OCI-LY7 (cell line): ENCODE data around the gene EFHD2.
"Not testable (repeated sequence)": the region's sequence is repeated elsewhere in the genome, so short reads cannot be mapped to it uniquely, and the experiment has no call there.

ENCODE experiments used
- EZH2phosphoT487 ChIP-seq: fragments of 200-600 bp; sonication (generic); IDR thresholded peaks from 2 replicates; pipeline ENCODE4 v1.6.1; 2018; ENCODE audit warnings: low read depth, borderline replicate concordance, mild to moderate bottlenecking, mixed run types, antibody characterized with exemption, low read length, moderate library complexity, mixed read lengths
- TF ChIP-seq, protein P1 (sequence below): fragments of 200-600 bp; sonication (generic); conservative IDR thresholded peaks from 2 replicates; pipeline ENCODE4 v1.5.1; 2014; ENCODE audit warnings: mild to moderate bottlenecking, antibody characterized with exemption, low read length, moderate library complexity, mixed read lengths

DNA sequence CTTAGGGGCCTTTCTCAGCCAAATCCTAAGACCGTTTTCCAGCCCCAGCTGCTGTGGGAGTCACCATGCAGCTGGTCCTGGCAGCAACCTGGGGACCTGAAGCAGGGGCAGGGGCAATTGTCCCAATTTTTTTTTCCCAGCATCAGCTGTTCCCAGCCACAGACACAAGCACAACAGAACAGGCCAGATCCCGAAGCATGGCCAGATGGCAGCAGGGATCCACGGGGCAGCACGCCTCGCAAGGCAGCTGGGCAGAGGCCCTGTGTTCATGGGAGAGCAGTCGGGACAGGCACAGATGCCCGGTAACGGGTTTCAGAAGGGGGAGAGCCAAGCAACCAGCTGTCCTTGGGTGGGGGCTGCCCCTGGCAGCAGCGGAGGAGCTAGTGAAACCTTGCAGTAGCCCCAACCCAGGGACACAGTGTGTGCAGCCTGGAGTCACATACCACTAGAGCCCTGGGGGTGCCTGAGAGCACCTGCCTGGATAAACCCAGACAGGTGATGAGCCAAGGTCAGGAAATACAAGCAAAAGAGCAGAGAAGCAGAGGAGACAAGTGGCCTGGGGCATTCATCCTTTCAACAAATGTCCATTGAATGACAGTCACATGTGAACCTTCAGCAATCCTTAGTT, 60.2 kb downstream of the EFHD2 start:
- TF ChIP-seq, protein P1, sequence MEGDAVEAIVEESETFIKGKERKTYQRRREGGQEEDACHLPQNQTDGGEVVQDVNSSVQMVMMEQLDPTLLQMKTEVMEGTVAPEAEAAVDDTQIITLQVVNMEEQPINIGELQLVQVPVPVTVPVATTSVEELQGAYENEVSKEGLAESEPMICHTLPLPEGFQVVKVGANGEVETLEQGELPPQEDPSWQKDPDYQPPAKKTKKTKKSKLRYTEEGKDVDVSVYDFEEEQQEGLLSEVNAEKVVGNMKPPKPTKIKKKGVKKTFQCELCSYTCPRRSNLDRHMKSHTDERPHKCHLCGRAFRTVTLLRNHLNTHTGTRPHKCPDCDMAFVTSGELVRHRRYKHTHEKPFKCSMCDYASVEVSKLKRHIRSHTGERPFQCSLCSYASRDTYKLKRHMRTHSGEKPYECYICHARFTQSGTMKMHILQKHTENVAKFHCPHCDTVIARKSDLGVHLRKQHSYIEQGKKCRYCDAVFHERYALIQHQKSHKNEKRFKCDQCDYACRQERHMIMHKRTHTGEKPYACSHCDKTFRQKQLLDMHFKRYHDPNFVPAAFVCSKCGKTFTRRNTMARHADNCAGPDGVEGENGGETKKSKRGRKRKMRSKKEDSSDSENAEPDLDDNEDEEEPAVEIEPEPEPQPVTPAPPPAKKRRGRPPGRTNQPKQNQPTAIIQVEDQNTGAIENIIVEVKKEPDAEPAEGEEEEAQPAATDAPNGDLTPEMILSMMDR, result not testable (repeated sequence)
- not testable (repeated sequence) for TF ChIP-seq EZH2phosphoT487
